ENCODE measurements around the gene LGALSL.

The LGALSL gene

GRCh38 chr2:64453770-64454385 lies at the start of gene LGALSL:
Gene LGALSL, plus strand, starts transcription at chr2:64454162. Its CDS starts 384 bp downstream, at chr2:64454546.
- TF ChIP-seq TAF1 (IDR thresholded peaks at IDR 0.05; ENCODE audit: low read depth) (peak; percentile 16; the same call in 1 of the 2 replicates), TCF12 (IDR thresholded peaks at IDR 0.05; ENCODE audit: low read depth) (peak; percentile 28; the same call in 1 of the 2 replicates), NFIC (IDR thresholded peaks at IDR 0.05) (no peak), FOXM1 (IDR thresholded peaks at IDR 0.05; ENCODE audit: borderline replicate concordance, low read depth) (no peak), EP300 (IDR thresholded peaks at IDR 0.05; ENCODE audit: borderline replicate concordance) (no peak), CEBPB (IDR thresholded peaks at IDR 0.05) (no peak), MAX (IDR thresholded peaks at IDR 0.05) (peak; percentile 81), RAD21 (IDR thresholded peaks at IDR 0.05; ENCODE audit: low read depth) (no peak), TEAD4 (IDR thresholded peaks at IDR 0.05) (no peak; the same call in 1 of the 2 replicates), CREB1 (IDR thresholded peaks at IDR 0.05; ENCODE audit: low read depth) (no peak), YY1 (IDR thresholded peaks at IDR 0.05; ENCODE audit: low read depth) (no peak), EGR1 (IDR thresholded peaks at IDR 0.05) (no peak), ZBTB7A (IDR thresholded peaks at IDR 0.05; ENCODE audit: low read depth) (no peak)
- TF ChIP-seq, protein P1, sequence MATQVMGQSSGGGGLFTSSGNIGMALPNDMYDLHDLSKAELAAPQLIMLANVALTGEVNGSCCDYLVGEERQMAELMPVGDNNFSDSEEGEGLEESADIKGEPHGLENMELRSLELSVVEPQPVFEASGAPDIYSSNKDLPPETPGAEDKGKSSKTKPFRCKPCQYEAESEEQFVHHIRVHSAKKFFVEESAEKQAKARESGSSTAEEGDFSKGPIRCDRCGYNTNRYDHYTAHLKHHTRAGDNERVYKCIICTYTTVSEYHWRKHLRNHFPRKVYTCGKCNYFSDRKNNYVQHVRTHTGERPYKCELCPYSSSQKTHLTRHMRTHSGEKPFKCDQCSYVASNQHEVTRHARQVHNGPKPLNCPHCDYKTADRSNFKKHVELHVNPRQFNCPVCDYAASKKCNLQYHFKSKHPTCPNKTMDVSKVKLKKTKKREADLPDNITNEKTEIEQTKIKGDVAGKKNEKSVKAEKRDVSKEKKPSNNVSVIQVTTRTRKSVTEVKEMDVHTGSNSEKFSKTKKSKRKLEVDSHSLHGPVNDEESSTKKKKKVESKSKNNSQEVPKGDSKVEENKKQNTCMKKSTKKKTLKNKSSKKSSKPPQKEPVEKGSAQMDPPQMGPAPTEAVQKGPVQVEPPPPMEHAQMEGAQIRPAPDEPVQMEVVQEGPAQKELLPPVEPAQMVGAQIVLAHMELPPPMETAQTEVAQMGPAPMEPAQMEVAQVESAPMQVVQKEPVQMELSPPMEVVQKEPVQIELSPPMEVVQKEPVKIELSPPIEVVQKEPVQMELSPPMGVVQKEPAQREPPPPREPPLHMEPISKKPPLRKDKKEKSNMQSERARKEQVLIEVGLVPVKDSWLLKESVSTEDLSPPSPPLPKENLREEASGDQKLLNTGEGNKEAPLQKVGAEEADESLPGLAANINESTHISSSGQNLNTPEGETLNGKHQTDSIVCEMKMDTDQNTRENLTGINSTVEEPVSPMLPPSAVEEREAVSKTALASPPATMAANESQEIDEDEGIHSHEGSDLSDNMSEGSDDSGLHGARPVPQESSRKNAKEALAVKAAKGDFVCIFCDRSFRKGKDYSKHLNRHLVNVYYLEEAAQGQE (IDR thresholded peaks at IDR 0.05; ENCODE audit: low read depth): no peak
- TF ChIP-seq, protein P2, sequence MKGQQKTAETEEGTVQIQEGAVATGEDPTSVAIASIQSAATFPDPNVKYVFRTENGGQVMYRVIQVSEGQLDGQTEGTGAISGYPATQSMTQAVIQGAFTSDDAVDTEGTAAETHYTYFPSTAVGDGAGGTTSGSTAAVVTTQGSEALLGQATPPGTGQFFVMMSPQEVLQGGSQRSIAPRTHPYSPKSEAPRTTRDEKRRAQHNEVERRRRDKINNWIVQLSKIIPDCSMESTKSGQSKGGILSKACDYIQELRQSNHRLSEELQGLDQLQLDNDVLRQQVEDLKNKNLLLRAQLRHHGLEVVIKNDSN (IDR thresholded peaks at IDR 0.05): peak; percentile 89

DNA sequence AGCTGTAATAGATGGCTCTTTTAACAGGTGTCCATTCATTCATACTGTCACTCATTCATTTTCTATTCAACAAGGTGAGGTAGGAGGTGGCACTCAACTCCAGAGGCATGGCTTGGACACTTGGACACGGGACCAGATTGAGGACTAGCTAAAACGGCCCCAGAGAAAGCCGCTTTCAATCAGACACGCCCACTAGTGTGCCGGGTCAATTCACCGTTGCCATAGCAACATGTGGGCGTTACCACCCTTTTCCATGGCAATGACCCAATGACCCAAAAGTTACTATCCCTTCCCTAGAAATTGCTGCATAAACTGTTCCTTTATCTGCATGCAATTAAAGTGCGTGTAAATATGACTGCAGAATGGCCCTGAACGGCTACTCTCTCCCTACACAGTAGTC lies 49.2 kb upstream of the LGALSL start:
- TF ChIP-seq, protein P2 (IDR thresholded peaks at IDR 0.05): no peak
- TF ChIP-seq, protein P1 (IDR thresholded peaks at IDR 0.05; ENCODE audit: low read depth): no peak
- TF ChIP-seq CREB1 (IDR thresholded peaks at IDR 0.05; ENCODE audit: low read depth): no peak
- no peak for TF ChIP-seq MAX (IDR thresholded peaks at IDR 0.05)
- no peak for TF ChIP-seq TEAD4 (IDR thresholded peaks at IDR 0.05)
- TF ChIP-seq EGR1 (IDR thresholded peaks at IDR 0.05): no peak
- no peak for TF ChIP-seq YY1 (IDR thresholded peaks at IDR 0.05; ENCODE audit: low read depth)
- no peak for TF ChIP-seq ZBTB7A (IDR thresholded peaks at IDR 0.05; ENCODE audit: low read depth)
- TF ChIP-seq TCF12 (IDR thresholded peaks at IDR 0.05; ENCODE audit: low read depth): no peak
- TF ChIP-seq TAF1 (IDR thresholded peaks at IDR 0.05; ENCODE audit: low read depth): no peak
- no peak for TF ChIP-seq RAD21 (IDR thresholded peaks at IDR 0.05; ENCODE audit: low read depth)
- TF ChIP-seq NFIC (IDR thresholded peaks at IDR 0.05): no peak
- no peak for TF ChIP-seq EP300 (IDR thresholded peaks at IDR 0.05; ENCODE audit: borderline replicate concordance)
- no peak for TF ChIP-seq FOXM1 (IDR thresholded peaks at IDR 0.05; ENCODE audit: borderline replicate concordance, low read depth)
- TF ChIP-seq CEBPB (IDR thresholded peaks at IDR 0.05): no peak

DNA sequence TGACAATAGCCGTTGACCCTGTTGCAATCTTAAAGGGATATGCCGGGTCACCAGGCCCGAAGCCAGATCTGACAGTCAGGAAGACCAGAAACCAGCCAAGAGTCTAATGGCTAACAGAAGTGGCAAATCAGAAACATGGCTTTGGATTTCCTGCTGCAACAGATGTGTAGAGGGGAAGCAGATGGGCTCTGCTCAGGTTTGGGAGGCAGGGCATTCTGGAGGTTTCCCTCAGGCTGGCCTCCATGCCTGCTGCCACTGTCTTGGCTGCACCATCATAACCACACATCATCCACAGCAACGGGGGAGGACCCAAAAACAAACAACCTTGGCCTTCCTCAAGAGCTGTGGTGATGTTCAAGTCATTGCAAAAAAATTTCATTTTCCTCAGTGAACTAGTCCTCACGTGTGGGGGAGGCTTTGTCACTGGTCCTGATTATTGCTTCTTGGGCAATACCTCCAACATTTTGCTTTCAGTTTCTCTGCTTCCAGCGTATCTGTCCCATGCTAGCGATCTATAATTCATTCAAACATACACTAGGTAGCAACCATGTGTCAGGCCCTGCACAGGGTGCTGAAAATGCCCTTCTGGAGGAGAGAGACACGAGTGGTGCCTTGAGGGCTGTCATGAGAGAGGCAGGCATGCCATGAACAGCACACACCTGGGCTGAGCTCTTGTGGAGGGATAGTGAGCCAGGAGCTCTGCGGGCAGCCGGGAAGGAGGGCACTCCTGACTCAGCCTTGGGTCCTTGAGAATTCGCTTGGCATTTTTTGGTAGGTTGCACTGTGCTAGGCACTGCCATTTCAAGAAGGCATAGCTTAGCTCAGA lies 48.2 kb upstream of the LGALSL start:
- TF ChIP-seq ZBTB7A (IDR thresholded peaks at IDR 0.05; ENCODE audit: low read depth): no peak
- TF ChIP-seq CEBPB (IDR thresholded peaks at IDR 0.05): no peak
- no peak for TF ChIP-seq EP300 (IDR thresholded peaks at IDR 0.05; ENCODE audit: borderline replicate concordance)
- TF ChIP-seq TAF1 (IDR thresholded peaks at IDR 0.05; ENCODE audit: low read depth): no peak
- no peak for TF ChIP-seq TEAD4 (IDR thresholded peaks at IDR 0.05)
- TF ChIP-seq, protein P1 (IDR thresholded peaks at IDR 0.05; ENCODE audit: low read depth): no peak
- no peak for TF ChIP-seq RAD21 (IDR thresholded peaks at IDR 0.05; ENCODE audit: low read depth)
- no peak for TF ChIP-seq FOXM1 (IDR thresholded peaks at IDR 0.05; ENCODE audit: borderline replicate concordance, low read depth)
- TF ChIP-seq, protein P2 (IDR thresholded peaks at IDR 0.05): no peak
- no peak for TF ChIP-seq NFIC (IDR thresholded peaks at IDR 0.05)
- no peak for TF ChIP-seq TCF12 (IDR thresholded peaks at IDR 0.05; ENCODE audit: low read depth)
- no peak for TF ChIP-seq CREB1 (IDR thresholded peaks at IDR 0.05; ENCODE audit: low read depth)
- TF ChIP-seq YY1 (IDR thresholded peaks at IDR 0.05; ENCODE audit: low read depth): no peak
- no peak for TF ChIP-seq MAX (IDR thresholded peaks at IDR 0.05)
- no peak for TF ChIP-seq EGR1 (IDR thresholded peaks at IDR 0.05)

Data from Ishikawa (cell line).